ENCODE measurements around the gene IFNGR2. TPM values are rescaled to one million over a fixed set of nuclear protein-coding genes. Genes with fewer than 3 reads are reported as not detected.

Gene IFNGR2
- 13.7 and 13.9 TPM in 2 replicates for total RNA-seq

GRCh38 chr21:33403128-33403785 is at the start of gene IFNGR2:
Gene IFNGR2 (plus strand): TSS chr21:33403413. CDS start chr21:33403544, 131 bp downstream.
- intact Hi-C loops (cut with micrococcal nuclease) = no loop called here

- intact Hi-C loops (cut with micrococcal nuclease) = no loop called here
These were observed 47.9 kb upstream of the IFNGR2 start for GRCh38 chr21:33355355-33355754.

GRCh38 chr21:33355996-33356395 is 47.2 kb upstream of the IFNGR2 start:
- intact Hi-C loops (cut with micrococcal nuclease) = no loop called here

GRCh38 chr21:33357177-33357576 is 46.0 kb upstream of the IFNGR2 start:
- intact Hi-C loops (cut with micrococcal nuclease) = no loop called here

GRCh38 chr21:33359446-33359845 is 43.8 kb upstream of the IFNGR2 start:
- intact Hi-C loops (cut with micrococcal nuclease) = no loop called here

- intact Hi-C loops (cut with micrococcal nuclease) = loop anchor here (5.0 kb wide), 1 partner anchor 93 kb away; the partner anchor contains the start of gene IL10RB
These were observed 42.9 kb upstream of the IFNGR2 start for GRCh38 chr21:33360281-33360680.

GRCh38 chr21:33360881-33361602 is 42.2 kb upstream of the IFNGR2 start:
- intact Hi-C loops (cut with micrococcal nuclease) = loop anchor here (1.0 to 5.0 kb wide), 3 partner anchors 84 to 162 kb away; partner anchors contain the start of gene IL10RB

- intact Hi-C loops (cut with micrococcal nuclease) = loop anchor here (1.0 to 5.0 kb wide), 3 partner anchors 23 to 95 kb away; partner anchors contain the start of gene IL10RB
These were observed 41.1 kb upstream of the IFNGR2 start for GRCh38 chr21:33362044-33362555.

- intact Hi-C loops (cut with micrococcal nuclease) = loop anchor here (2.0 to 5.0 kb wide), 2 partner anchors 21 to 97 kb away; partner anchors contain the start of gene IL10RB
These were observed 39.2 kb upstream of the IFNGR2 start for GRCh38 chr21:33363911-33364609.

- intact Hi-C loops (cut with micrococcal nuclease) = loop anchor here (5.0 kb wide), 1 partner anchor 98 kb away; the partner anchor contains the start of gene IL10RB
These were observed 38.4 kb upstream of the IFNGR2 start for GRCh38 chr21:33364830-33365229.

GRCh38 chr21:33367309-33367973 is 35.8 kb upstream of the IFNGR2 start:
- intact Hi-C loops (cut with micrococcal nuclease) = no loop called here

- intact Hi-C loops (cut with micrococcal nuclease) = no loop called here
These were observed 35.1 kb upstream of the IFNGR2 start for GRCh38 chr21:33368124-33368523.

- intact Hi-C loops (cut with micrococcal nuclease) = no loop called here
These were observed 34.6 kb upstream of the IFNGR2 start for GRCh38 chr21:33368576-33368975.

GRCh38 chr21:33369586-33369985 is 33.6 kb upstream of the IFNGR2 start:
- intact Hi-C loops (cut with micrococcal nuclease) = no loop called here

GRCh38 chr21:33370305-33370704 is 32.9 kb upstream of the IFNGR2 start:
- intact Hi-C loops (cut with micrococcal nuclease) = no loop called here

GRCh38 chr21:33371366-33371765 is 31.8 kb upstream of the IFNGR2 start:
- intact Hi-C loops (cut with micrococcal nuclease) = no loop called here

- intact Hi-C loops (cut with micrococcal nuclease) = no loop called here
These were observed 30.6 kb upstream of the IFNGR2 start for GRCh38 chr21:33372582-33372981.

- intact Hi-C loops (cut with micrococcal nuclease) = no loop called here
These were observed 29.8 kb upstream of the IFNGR2 start for GRCh38 chr21:33373451-33373850.

GRCh38 chr21:33374080-33374449 is 29.1 kb upstream of the IFNGR2 start:
- intact Hi-C loops (cut with micrococcal nuclease) = loop anchor here (1.0 kb wide), 1 partner anchor 175 kb away; no protein-coding TSS in a partner anchor

GRCh38 chr21:33374450-33375096 is 28.6 kb upstream of the IFNGR2 start:
- intact Hi-C loops (cut with micrococcal nuclease) = loop anchor here (1.0 kb wide), 1 partner anchor 175 kb away; no protein-coding TSS in a partner anchor
